Measurements from ENCODE around the gene ALDH16A1. TPM values are rescaled to one million over a fixed set of nuclear protein-coding genes. Genes with fewer than 3 reads are reported as not detected.

ALDH16A1 gene
- total and polyA plus RNA-seq, 2 donors (not counting 1 experiment from before 2014, with no cell fraction given) = 65.8 to 105 TPM

- H3K27ac Mint-ChIP-seq = no peak overlapping the region
- CTCF ChIA-PET = interaction anchor here (1.0 to 2.1 kb wide), 2 partner anchors 16 to 22 kb away, joined by 3 to 11 read pairs; no protein-coding TSS in a partner anchor
- WGBS (ENCODE audit: insufficient coverage) = 95% methylated on average over 16 of the region's 16 CpGs
- intact Hi-C loops (cut with micrococcal nuclease) = loop anchor here (2.0 kb wide), 1 partner anchor 17 kb away; the partner anchor contains the start of gene GFY
- no peak for TF ChIP-seq CTCF (IDR thresholded peaks at IDR 0.05)
- no peak for TF ChIP-seq EZH2 (IDR thresholded peaks at IDR 0.05; ENCODE audit: borderline replicate concordance, insufficient read depth, low read depth, low read length, poor library complexity, severe bottlenecking)
- Histone ChIP-seq H3K27ac (ENCODE audit: low read length in 2 of 2) (no peak overlapping the region), H3K36me3 (replicated peaks in 1 of 2; ENCODE audit: control extremely low read depth in 1 of 2, control insufficient read depth in 1 of 2, extremely low read depth in 1 of 2, insufficient read depth in 2 of 2, low read length in 1 of 2) (no peaks in the 10 kb centered on the region), H3K9ac (ENCODE audit: low read length) (no peak overlapping the region), H2AFZ (ENCODE audit: insufficient read depth, low read depth, low read length, poor library complexity, severe bottlenecking) (no peak overlapping the region), H4K20me1 (ENCODE audit: control insufficient read depth, insufficient read depth, low read length, poor library complexity, severe bottlenecking) (no peaks in the 10 kb centered on the region), H3K9me3 (ENCODE audit: control extremely low read depth in 1 of 3, control insufficient read depth in 2 of 3, insufficient read depth in 1 of 3, low read length in 2 of 3) (peaks cover 0 to 3% (median 0%) of the 10 kb centered on the region in 3 donors), H3K79me2 (ENCODE audit: control insufficient read depth, insufficient read depth, low read length) (no peaks in the 10 kb centered on the region), H3K27me3 (replicated peaks in 1 of 4; ENCODE audit: control extremely low read depth in 1 of 4, control insufficient read depth in 3 of 4, insufficient read depth in 4 of 4, low read length in 3 of 4) (no peaks in the 10 kb centered on the region), H3K4me1 (ENCODE audit: control insufficient read depth in 2 of 2, insufficient read depth in 2 of 2, low read length in 2 of 2) (peaks cover 40 to 57% of the 10 kb centered on the region in 2 donors), H3K4me2 (replicated peaks; ENCODE audit: low read depth, low read length, poor library complexity, severe bottlenecking) (no peak overlapping the region), H3K4me3 (ENCODE audit: control extremely low read depth in 1 of 5, extremely low read depth in 1 of 5, insufficient read depth in 1 of 5, low read depth in 2 of 5, low read length in 4 of 5) (no peak overlapping the region)
- ATAC-seq (ENCODE audit: low read depth) = no peak
- no peak overlapping the region for H3K4me3 Mint-ChIP-seq
- peaks cover 60% of the 10 kb centered on the region for H3K4me1 Mint-ChIP-seq
- no peaks in the 10 kb centered on the region for H3K27me3 Mint-ChIP-seq
- no peaks in the 10 kb centered on the region for H3K9me3 Mint-ChIP-seq (ENCODE audit: insufficient read depth)
- no peak for DNase-seq
- POLR2A ChIA-PET = no interaction called here
Measured at GRCh38 chr19:49407482-49408015, 45.5 kb upstream of the ALDH16A1 start.

- Histone ChIP-seq H3K9me3 (ENCODE audit: control extremely low read depth in 1 of 3, control insufficient read depth in 2 of 3, insufficient read depth in 1 of 3, low read length in 2 of 3) (peaks cover 0 to 3% (median 0%) of the 10 kb centered on the region in 3 donors), H3K9ac (ENCODE audit: low read length) (no peak overlapping the region), H3K79me2 (ENCODE audit: control insufficient read depth, insufficient read depth, low read length) (no peaks in the 10 kb centered on the region), H2AFZ (ENCODE audit: insufficient read depth, low read depth, low read length, poor library complexity, severe bottlenecking) (peak overlapping the region; percentile 74), H3K36me3 (replicated peaks in 1 of 2; ENCODE audit: control extremely low read depth in 1 of 2, control insufficient read depth in 1 of 2, extremely low read depth in 1 of 2, insufficient read depth in 2 of 2, low read length in 1 of 2) (no peaks in the 10 kb centered on the region), H3K4me1 (ENCODE audit: control insufficient read depth in 2 of 2, insufficient read depth in 2 of 2, low read length in 2 of 2) (peaks cover 34 to 43% of the 10 kb centered on the region in 2 donors), H3K27me3 (replicated peaks in 1 of 4; ENCODE audit: control extremely low read depth in 1 of 4, control insufficient read depth in 3 of 4, insufficient read depth in 4 of 4, low read length in 3 of 4) (no peaks in the 10 kb centered on the region), H4K20me1 (ENCODE audit: control insufficient read depth, insufficient read depth, low read length, poor library complexity, severe bottlenecking) (no peaks in the 10 kb centered on the region), H3K4me3 (ENCODE audit: control extremely low read depth in 1 of 5, extremely low read depth in 1 of 5, insufficient read depth in 1 of 5, low read depth in 2 of 5, low read length in 4 of 5) (peak overlapping the region in 1 of 5 experiments; percentile 45), H3K27ac (ENCODE audit: low read length in 2 of 2) (peak overlapping the region; percentile 50 to 55), H3K4me2 (replicated peaks; ENCODE audit: low read depth, low read length, poor library complexity, severe bottlenecking) (peak overlapping the region; percentile 71)
- peak overlapping the region; percentile 52 for H3K4me3 Mint-ChIP-seq
- WGBS (ENCODE audit: insufficient coverage) = 90% methylated on average over 6 of the region's 8 CpGs
- H3K9me3 Mint-ChIP-seq (ENCODE audit: insufficient read depth) = no peaks in the 10 kb centered on the region
- DNase-seq (no peak), ATAC-seq (ENCODE audit: low read depth) (peak; percentile 39)
- CTCF ChIA-PET = interaction anchor here (0.7 to 4.4 kb wide), 9 partner anchors 9 to 183 kb away, joined by 3 to 25 read pairs (median 3); no protein-coding TSS in a partner anchor
- intact Hi-C loops (cut with micrococcal nuclease) = loop anchor here (2.0 kb wide), 1 partner anchor 16 kb away; the partner anchor contains the start of gene GFY
- H3K4me1 Mint-ChIP-seq = peaks cover 50% of the 10 kb centered on the region
- no peaks in the 10 kb centered on the region for H3K27me3 Mint-ChIP-seq
- TF ChIP-seq CTCF (IDR thresholded peaks at IDR 0.05) (no peak), EZH2 (IDR thresholded peaks at IDR 0.05; ENCODE audit: borderline replicate concordance, insufficient read depth, low read depth, low read length, poor library complexity, severe bottlenecking) (no peak)
- POLR2A ChIA-PET = interaction anchor here (0.7 to 1.2 kb wide), 4 partner anchors 13 to 195 kb away, joined by 3 to 5 read pairs (median 3); no protein-coding TSS in a partner anchor
- peak overlapping the region; percentile 78 for H3K27ac Mint-ChIP-seq
Measured at GRCh38 chr19:49408816-49409440, 44.1 kb upstream of the ALDH16A1 start.

All from B cell (primary cell).